ENCODE results near the gene MFGE8. TPM values are rescaled to one million over a fixed set of nuclear protein-coding genes. Genes with fewer than 3 reads are reported as not detected.

MFGE8 gene
- total and polyA plus RNA-seq, 9 of the 15 experiments (the other 6 are each of a cell fraction or from before 2014, with no cell fraction given), result 2.3 to 142 (median 62.3) TPM

GRCh38 chr15:88950600-88951160 lies 37.5 kb upstream of the MFGE8 start (continued):
- TF ChIP-seq CTCF (IDR thresholded peaks at IDR 0.05 in 2 of 3, conservative IDR thresholded peaks at IDR 0.05 in 1 of 3; ENCODE audit: insufficient read depth in 2 of 3, low read depth in 1 of 3, low read length in 3 of 3) (no peak), NFRKB (IDR thresholded peaks at IDR 0.05; ENCODE audit: low read depth) (no peak), NR1H2 (CRISPR knock-in tag; IDR thresholded peaks at IDR 0.05) (no peak), BRF1 (IDR thresholded peaks at IDR 0.05; ENCODE audit: borderline replicate concordance, extremely low read depth, insufficient read length) (no peak), TEAD4 (IDR thresholded peaks at IDR 0.05; ENCODE audit: low read length) (no peak), TEAD4 (CRISPR knock-in tag; IDR thresholded peaks at IDR 0.05; ENCODE audit: borderline replicate concordance) (no peak), GABPA (tag; conservative IDR thresholded peaks at IDR 0.05; ENCODE audit: low read depth) (no peak), SMARCB1 (IDR thresholded peaks at IDR 0.05; ENCODE audit: insufficient read length, low read depth) (no peak), CBX1 (IDR thresholded peaks at IDR 0.05; ENCODE audit: low read depth) (no peak), PTTG1 (tag; IDR thresholded peaks at IDR 0.05; ENCODE audit: low read depth) (peak; percentile 46; the same call in 1 of the 2 replicates), KAT7 (CRISPR knock-in tag; IDR thresholded peaks at IDR 0.05; ENCODE audit: borderline replicate concordance) (no peak), ZNF696 (CRISPR knock-in tag; conservative IDR thresholded peaks at IDR 0.05) (no peak), CCNT2 (IDR thresholded peaks at IDR 0.05; ENCODE audit: borderline replicate concordance, extremely low read depth, insufficient read length, low read depth, low read length) (no peak), ZNF668 (CRISPR knock-in tag; IDR thresholded peaks at IDR 0.05) (no peak), ID3 (CRISPR knock-in tag; IDR thresholded peaks at IDR 0.05) (no peak), ID3 (tag; IDR thresholded peaks at IDR 0.05) (peak; percentile 89), ZC3H4 (CRISPR knock-in tag; IDR thresholded peaks at IDR 0.05; ENCODE audit: borderline replicate concordance) (no peak), RFX5 (IDR thresholded peaks at IDR 0.05; ENCODE audit: low read depth, low read length) (no peak), NFIX (CRISPR knock-in tag; IDR thresholded peaks at IDR 0.05; ENCODE audit: low read depth) (no peak), E2F3 (CRISPR knock-in tag; IDR thresholded peaks at IDR 0.05) (peak; percentile 77), IFI16 (CRISPR knock-in tag; IDR thresholded peaks at IDR 0.05) (no peak), EP400 (IDR thresholded peaks at IDR 0.05) (no peak), TCFL5 (CRISPR knock-in tag; conservative IDR thresholded peaks at IDR 0.05) (0 out of 2 replicates have a peak, but pooled peaks have one; percentile 42)
- TF ChIP-seq, protein P1, sequence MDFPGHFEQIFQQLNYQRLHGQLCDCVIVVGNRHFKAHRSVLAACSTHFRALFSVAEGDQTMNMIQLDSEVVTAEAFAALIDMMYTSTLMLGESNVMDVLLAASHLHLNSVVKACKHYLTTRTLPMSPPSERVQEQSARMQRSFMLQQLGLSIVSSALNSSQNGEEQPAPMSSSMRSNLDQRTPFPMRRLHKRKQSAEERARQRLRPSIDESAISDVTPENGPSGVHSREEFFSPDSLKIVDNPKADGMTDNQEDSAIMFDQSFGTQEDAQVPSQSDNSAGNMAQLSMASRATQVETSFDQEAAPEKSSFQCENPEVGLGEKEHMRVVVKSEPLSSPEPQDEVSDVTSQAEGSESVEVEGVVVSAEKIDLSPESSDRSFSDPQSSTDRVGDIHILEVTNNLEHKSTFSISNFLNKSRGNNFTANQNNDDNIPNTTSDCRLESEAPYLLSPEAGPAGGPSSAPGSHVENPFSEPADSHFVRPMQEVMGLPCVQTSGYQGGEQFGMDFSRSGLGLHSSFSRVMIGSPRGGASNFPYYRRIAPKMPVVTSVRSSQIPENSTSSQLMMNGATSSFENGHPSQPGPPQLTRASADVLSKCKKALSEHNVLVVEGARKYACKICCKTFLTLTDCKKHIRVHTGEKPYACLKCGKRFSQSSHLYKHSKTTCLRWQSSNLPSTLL (IDR thresholded peaks at IDR 0.05), result no peak
- TF ChIP-seq, protein P2, sequence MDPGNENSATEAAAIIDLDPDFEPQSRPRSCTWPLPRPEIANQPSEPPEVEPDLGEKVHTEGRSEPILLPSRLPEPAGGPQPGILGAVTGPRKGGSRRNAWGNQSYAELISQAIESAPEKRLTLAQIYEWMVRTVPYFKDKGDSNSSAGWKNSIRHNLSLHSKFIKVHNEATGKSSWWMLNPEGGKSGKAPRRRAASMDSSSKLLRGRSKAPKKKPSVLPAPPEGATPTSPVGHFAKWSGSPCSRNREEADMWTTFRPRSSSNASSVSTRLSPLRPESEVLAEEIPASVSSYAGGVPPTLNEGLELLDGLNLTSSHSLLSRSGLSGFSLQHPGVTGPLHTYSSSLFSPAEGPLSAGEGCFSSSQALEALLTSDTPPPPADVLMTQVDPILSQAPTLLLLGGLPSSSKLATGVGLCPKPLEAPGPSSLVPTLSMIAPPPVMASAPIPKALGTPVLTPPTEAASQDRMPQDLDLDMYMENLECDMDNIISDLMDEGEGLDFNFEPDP (CRISPR knock-in tag; IDR thresholded peaks at IDR 0.05), result no peak

Measured in K562 (cell line).